IMR-90 (cell line): Measurements from ENCODE around the gene GKAP1.
"Not testable (repeated sequence)": the region's sequence is repeated elsewhere in the genome, so short reads cannot be mapped to it uniquely, and the experiment has no call there.

Source experiments
- BHLHE40 ChIP-seq: fragments of 150-350 bp; IDR thresholded peaks from 2 replicates; pipeline ENCODE4 v1.6.1; 2016; ENCODE audit warnings: mild to moderate bottlenecking, low read depth, low read length
- CEBPB ChIP-seq: IDR thresholded peaks from 2 replicates; pipeline ENCODE4 v1.6.1; 2012; ENCODE audit warnings: low read depth, low read length, improper control_type of control experiment
- CTCF ChIP-seq: conservative IDR thresholded peaks from 2 replicates; pipeline ENCODE4 v1.5.1; 2012; ENCODE audit warnings: mild to moderate bottlenecking, low read depth, low read length, improper control_type of control experiment
- MAFK ChIP-seq: IDR thresholded peaks from 2 replicates; pipeline ENCODE4 v1.6.1; 2012; ENCODE audit warnings: low read depth, low read length, improper control_type of control experiment
- MAZ ChIP-seq: IDR thresholded peaks from 2 replicates; pipeline ENCODE4 v1.6.1; 2012; ENCODE audit warnings: low read depth, mild to moderate bottlenecking, low read length, improper control_type of control experiment, moderate library complexity, borderline replicate concordance
- POLR2A ChIP-seq: IDR thresholded peaks from 2 replicates; pipeline ENCODE4 v1.6.1; 2012; ENCODE audit warnings: mild to moderate bottlenecking, low read depth, low read length
- RFX5 ChIP-seq: IDR thresholded peaks from 2 replicates; pipeline ENCODE4 v1.8.0; 2012; ENCODE audit warnings: low read depth, mild to moderate bottlenecking, low read length, moderate library complexity
- TF ChIP-seq, protein P1 (sequence below): fragments of 150-350 bp; IDR thresholded peaks from 2 replicates; pipeline ENCODE4 v1.6.1; 2017; ENCODE audit warnings: mild to moderate bottlenecking, antibody characterized with exemption, low read length, low read depth

GRCh38 chr9:83809213-83809612 lies 8.4 kb downstream of the GKAP1 start:
- not testable (repeated sequence) for TF ChIP-seq CTCF, POLR2A, RFX5, BHLHE40, CEBPB, MAFK, MAZ
- TF ChIP-seq, protein P1, sequence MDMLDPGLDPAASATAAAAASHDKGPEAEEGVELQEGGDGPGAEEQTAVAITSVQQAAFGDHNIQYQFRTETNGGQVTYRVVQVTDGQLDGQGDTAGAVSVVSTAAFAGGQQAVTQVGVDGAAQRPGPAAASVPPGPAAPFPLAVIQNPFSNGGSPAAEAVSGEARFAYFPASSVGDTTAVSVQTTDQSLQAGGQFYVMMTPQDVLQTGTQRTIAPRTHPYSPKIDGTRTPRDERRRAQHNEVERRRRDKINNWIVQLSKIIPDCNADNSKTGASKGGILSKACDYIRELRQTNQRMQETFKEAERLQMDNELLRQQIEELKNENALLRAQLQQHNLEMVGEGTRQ: not testable (repeated sequence)
